LoVo (cell line): ENCODE data around the gene EEIG2.

Source experiments
- DNase-seq: peaks from one replicate; pipeline ENCODE4 v3.0.0-alpha.2; 2016; ENCODE audit warnings: low spot score

EEIG2 gene

DNA sequence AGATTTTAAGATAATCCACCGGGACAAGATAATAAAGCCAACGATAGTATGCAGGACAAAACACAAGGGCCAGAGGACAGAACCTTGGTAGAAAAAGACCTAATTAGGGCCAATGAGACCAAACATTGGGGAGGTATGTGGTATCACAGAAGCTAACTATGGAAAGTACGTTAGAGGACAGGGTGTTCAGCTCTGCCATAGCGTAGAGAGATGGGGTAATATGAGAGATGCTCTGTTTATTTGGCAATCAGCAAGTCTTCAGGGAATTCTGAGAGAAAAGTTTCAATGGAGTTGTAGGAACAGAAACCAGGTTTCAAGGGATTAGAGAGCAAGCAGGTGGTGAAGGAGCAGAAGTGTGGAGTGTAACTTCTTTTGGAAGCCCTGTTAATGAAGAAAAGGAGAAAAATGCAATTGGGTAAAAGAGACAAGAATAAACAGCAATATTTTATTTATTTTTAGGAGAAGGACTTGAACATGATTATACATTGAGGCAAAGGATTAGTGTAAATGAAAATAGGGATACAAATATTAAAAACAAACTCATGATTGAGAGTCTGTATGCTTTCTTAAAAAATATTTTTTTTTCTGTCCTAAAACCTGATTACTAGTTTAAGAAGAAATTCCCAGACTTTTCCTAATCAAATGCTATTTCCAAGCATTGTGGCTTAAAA, 24.0 kb downstream of the EEIG2 start:
- no peak for DNase-seq

DNA sequence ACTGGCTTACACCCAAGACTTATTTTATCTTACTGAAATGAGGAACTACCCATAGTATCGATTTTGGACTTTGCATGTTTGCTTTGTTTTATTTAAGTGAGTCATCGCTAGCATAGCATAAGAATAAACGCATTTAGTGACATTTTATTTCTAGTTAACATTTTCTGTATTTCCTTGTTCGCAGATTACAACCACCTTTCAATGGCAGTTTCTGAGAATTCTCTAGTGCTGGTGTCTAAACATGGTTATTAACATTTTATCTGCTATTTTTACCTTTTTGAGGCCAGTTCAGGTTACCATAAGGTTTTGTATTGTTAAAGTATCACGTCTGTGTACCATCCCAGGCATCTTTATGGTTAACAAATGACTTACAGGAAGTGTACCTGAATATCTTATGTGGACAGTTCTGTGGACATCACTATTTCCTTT, 24.5 kb downstream of the EEIG2 start:
- DNase-seq: peak; percentile 58

DNA sequence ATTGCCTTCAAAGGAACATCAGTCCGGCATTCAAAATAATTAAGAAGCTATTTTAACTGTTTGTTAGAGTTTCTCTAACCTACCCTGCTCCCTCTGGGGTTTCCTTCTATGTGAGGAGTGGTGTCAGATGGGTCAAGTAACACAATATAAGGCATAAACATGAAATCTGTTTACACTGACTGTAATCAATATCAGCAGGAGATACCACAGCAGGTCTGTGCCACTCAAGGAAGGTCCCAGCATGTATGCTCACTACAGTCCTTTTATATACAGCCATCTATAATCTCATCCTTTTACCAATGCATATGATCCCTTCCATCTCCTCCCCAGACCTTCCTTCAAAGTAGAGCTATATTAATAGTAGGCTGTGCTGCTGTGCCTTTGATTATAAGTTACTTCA, 25.4 kb downstream of the EEIG2 start:
- no peak for DNase-seq

DNA sequence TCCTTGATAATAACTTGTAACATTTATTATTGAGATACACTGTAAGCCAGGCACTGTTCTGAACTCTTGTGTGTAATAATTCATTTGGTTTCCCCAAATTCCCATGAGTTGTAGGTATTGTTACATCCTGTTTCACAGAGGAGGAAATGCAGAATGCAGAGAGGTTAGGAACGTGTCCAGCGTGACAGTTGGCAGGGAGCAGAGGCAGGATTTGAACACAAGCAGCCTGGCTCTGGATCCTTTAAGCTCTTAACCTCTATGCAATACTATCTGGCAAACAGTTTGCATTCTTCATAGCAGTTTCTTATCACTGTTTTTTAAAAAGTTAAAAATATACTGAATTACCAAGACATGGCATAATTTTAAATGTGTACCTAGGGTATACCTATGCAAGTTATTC, 30.5 kb downstream of the EEIG2 start:
- DNase-seq: no peak

DNA sequence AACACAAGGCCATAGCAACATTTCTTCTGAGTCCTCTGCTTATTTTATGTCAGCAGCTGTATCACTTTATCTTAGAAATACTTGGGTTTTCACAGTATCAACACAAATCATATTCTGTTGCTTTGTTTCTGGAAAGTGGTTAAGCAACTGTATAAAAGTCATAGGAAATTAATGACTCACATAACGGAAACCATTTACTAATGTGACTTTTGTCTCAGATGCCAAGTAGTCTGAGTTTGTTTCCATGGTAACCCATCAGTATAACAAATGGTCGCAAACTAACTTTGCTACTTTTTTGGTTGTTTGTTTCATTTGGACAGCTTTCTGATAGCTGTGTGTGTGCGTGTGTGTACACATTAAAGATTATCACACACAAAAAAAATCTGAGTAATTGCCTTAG, 31.1 kb downstream of the EEIG2 start:
- no peak for DNase-seq

DNA sequence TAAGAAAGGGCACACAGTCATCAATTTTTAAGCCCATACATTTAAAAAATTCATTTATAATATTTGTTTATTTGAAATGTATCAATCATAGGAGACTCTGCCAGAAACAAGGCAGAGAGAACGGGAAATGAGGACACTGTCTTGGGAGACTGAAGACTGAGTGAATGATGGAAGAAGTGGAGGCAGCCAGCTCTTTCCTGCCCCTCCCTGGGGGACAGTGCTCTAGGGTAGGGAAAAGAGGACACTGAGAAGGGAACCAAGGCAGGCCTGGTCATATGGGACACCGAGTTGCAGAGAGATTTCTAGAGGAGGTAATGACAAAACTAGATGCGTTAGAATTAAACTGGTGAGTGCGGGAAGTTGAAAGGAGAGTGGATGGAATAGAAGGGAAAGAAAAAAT, 31.6 kb downstream of the EEIG2 start:
- no peak for DNase-seq

DNA sequence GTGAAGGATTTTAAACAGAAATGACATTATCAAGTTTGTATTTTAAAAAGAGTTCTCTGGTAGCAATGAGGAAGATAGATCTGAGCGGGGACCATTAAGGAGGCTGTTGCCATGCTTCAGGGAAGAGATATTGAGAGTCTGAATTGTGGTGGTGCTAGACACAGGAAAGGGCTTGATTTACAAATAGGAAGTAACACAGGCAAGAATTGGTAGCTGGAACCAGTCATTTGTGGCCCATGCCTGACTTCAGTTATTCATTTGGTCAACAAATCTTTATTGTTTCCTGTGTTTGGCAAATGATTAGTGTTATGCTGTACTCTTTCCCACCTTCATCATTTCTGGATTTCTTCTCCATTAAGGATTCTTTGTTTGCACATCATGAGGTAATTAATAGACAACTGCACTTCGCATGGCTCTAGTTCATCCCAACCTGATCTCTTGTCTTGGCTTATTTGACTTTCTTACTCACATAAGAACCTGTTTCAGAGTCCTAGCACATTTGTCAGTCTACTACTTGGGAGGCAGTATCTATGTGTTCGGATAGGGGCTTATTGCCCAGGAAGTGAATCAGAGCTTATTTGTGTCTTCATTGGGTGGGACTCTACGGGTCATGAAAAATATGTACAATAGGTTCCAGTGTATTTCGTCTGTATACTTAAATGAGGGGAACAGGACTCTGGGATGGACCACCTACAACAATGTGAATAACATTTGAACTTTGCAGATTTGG, 32.3 kb downstream of the EEIG2 start:
- DNase-seq: no peak

DNA sequence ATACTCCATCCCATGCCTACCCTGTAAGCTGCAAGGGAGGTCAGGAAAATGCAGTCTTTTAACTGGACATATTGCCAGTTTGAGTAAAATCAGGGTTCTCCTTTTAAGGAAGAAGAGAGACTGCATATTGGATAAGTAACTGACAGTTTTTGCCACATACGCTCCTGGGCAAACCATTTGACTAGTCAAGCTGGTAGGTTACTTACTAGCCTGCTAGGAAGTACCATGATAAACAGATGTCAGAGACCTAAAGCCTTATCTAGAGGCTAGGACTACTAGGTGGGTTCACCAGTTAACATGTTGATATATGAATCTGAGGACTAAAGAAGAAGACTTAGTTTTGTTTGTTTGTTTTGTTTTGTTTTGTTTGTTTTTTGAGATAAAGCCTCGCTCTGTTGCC, 33.5 kb downstream of the EEIG2 start:
- no peak for DNase-seq

DNA sequence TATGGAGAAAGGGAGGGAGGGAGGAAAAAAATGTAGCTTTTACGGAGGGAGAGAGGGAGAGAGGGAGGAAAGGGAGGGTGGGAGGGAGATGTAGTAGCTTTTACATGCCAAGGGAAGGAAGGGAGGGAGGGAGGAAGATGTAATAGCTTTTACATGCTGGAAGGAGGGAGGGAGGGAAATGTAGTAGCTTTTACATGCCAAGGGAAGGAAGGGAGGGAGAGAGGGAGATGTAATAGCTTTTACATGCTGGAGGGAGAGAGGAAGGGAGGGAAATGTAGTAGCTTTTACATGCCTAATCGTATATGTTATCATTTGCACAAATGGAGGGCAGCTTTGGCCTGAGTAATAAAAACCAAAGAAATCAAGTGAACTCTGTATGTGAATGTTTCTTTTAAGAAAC, 35.6 kb downstream of the EEIG2 start:
- no peak for DNase-seq

DNA sequence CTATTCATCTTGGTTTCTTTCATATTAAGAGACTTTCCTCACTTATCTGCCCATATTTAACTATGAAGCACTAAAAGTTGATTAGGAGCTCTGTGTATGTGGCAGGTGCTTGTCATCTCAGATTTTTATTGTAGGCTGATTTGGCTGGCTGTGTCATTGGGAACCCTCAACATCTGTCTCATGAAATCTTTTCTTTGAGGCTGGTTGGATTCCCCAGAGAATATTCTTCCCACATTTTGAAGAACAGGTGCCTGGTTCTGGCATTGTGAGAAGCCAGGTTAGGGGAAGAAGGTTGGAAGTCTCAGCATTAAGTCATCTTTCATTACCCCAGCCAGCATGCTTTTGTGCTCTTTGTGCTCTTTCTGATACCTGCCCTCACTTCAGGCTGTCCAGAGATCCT, 37.1 kb downstream of the EEIG2 start:
- DNase-seq: no peak

DNA sequence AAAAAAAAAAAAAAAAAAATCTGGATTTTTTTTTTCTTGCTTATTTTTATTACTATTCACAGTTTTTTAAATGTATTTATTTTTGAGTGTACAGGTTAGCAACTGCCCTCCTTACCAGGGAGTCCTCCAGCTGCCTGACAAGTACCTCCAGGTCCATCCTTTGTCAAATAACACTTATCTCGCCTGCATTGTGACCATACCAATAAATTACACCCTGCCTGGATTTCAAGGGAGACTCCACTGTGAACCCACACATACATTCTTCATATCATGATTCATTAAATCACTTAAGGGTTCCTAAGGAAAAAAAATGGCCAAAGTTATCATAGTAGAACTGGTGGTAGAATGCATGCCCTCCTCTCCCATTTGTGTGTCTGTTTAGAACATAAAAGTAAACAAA, 38.4 kb downstream of the EEIG2 start:
- DNase-seq: no peak

DNA sequence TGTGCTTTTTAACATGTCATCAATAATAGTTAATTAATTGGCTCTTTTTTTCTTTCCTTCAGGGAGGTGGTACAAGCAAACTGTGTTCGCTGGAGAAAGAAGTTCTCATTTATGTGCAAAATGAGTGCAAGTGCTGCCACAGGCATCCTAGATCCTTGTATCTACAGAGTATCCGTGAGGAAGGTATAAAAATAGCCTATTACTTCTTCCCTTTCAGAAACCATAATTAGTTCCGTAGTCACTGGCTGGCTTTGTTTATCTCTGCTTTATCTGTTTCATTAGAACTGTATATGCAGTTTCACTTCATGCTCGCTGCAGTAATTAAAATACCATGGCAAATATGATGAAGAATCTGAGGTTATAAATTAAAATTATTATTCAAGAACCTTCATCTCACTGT, 40.6 kb downstream of the EEIG2 start:
- no peak for DNase-seq

DNA sequence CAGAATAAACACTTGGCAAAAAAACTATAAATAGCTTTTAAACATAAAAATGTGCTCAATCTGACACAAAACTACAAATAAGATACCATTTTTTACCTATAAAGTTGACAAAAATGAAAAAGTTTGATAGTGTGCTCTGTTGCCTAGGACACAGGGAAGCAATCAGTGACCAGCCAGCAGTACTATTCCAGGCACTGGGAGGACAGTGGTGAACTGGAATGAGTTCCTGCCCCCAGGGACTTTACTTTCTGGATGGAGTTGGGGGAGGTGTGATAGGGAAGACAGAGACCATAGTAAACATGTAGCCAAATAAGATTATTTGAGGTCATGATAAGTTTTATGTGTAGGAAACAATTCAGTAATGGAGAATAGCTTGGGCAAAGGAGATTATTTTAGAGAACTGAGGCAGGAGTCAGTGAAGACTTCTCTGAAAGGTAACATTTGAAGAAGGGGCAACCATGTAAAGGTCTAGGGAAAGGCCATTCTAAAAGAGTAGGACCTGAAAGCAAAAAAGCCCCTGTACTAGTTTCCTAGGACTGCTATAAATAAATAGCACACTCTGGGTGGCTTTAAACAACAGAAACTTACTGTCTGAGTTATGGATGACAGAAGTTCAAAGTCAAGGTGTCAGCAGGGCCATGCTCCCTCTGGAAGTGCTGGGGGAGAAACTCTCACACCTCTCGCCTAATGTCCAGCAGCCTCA, 42.0 kb downstream of the EEIG2 start:
- no peak for DNase-seq

DNA sequence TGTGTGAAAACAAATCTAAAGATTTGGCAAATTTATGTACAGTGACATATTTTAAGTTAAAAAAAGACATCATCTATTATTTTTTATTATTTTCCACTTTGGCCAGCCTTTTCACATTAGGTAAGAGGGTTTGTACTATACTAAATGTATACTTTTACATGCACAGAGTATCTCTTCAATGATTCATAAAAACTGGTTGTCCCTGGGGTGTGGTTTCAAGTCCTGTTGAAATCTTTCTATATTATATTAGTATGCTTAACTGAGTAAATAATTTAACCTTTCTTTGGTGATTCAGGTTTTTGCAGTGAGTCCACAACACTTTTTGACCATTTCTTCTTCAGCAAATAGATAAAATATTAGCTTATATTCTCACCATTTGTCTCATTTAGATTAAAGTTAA, 45.7 kb downstream of the EEIG2 start:
- DNase-seq: no peak

DNA sequence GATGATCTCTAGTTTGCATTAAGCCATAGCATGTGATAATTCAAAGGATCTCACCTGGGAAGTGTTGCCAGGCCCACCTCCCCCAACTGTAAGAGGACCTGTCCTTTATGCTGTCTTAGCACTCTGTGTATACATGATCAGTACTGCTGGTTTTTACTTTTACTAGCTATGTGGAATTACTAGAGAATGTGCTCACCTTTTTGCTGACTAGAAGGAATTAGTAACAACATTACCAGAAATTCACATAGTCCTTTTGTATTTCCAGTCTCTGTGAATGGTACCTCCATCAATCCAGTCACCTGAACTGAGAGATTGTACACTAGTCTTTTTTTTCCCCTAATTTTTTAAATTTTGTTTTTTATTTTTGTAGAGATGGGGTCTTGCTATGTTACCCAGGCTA, 46.6 kb downstream of the EEIG2 start:
- no peak for DNase-seq

DNA sequence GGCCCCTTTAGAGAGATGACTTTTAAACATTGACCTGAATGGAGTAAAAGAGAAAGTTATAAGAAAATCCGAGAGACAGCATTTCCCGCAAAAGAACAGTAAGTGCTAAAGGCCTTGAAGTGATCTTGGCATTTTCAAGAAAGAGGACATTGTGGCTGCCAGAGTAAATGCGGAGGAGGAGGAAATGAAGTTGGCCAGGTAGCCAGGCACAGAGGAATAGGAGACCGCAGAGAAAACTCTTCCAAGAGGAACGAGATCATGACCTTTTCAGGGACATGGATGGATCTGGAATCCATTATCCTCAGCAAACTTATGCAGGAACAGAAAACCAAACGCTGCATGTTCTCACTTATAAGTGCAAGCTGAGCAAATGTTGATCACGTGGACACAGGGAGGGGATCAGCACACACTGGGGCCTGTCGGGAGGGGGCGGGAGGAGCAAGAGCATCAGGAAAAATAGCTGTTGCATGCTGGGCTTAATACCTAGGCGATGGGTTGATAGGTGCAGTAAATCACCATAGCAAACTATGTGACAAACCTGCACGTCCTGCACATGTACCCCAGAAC, 49.7 kb downstream of the EEIG2 start:
- DNase-seq: no peak
